ENCODE data around the gene TRIM29. TPM values are rescaled to one million over a fixed set of nuclear protein-coding genes. Genes with fewer than 3 reads are reported as not detected.

Gene TRIM29
- total and polyA plus RNA-seq, 10 of the 15 experiments (the other 5 are each of a cell fraction or from before 2014, with no cell fraction given): 0.08 to 0.67 (median 0.26) TPM; not detected in 5

DNA sequence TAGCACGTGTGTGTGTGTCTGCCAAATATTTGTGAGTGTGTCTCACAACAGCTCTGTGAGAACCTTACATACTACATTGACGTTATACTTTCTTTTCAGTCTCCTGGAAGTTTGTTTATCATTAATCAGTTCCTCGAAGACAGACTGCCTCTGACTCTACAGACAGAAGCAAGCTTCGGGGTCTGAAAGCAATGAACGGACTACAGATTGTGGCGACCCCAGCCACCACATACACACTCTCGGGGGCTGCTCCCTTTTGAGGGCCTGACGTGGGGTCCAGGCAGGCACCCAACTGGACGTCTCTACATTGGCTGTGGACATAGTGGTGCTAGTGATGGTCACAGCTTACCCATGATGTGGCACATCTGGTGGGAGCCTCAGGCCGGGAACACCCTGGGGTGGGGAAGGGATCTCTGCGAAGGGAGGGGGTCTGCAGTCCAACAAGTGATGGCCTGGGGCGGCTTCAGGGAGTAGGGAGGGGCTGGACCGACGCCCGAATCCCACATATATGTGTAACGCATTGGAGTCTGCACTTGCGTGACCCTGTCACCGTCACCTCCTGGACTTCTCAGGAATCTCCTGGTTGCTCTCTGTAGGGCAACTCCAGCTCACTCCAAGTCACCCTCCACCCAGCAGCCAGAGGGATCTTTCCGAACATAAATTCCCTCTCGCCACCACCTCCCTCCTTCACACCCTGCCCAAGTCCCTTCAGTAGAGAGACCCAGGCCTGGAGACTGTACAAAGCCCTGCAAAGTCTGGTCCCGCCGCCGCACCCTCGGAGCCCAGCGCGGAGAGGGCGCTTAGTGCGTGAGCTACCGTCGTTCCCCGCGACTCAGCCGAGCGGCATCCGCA is 30.4 kb upstream of the TRIM29 start:
- SMC1A ChIA-PET (ENCODE audit: uncharacterized antibody, unreplicated experiment): interaction anchor here (0.5 to 1.2 kb wide), 2 partner anchors 61 to 153 kb away, joined by 3 read pairs; no protein-coding TSS in a partner anchor
- no peaks in the 10 kb centered on the region for H3K79me2 ChIP-seq (ENCODE audit: control insufficient read depth, insufficient read depth, low read length)
- no peak for FAIRE-seq
- no peak overlapping the region for H3K4me3 ChIP-seq
- POLR2A ChIA-PET: no interaction called here
- ATAC-seq: no peak
- no peaks in the 10 kb centered on the region for H3K4me1 ChIP-seq (ENCODE audit: control insufficient read depth, insufficient read depth, low read length)
- in situ Hi-C loops (cut with MboI) (no loop called here), intact Hi-C loops (cut with micrococcal nuclease; ENCODE audit: unreplicated experiment) (no loop called here)
- no peak overlapping the region for H3K9ac ChIP-seq (ENCODE audit: control insufficient read depth, insufficient read depth, low read length)
- no peaks in the 10 kb centered on the region; the same call in 2 of the 3 replicates for H3K9me3 ChIP-seq (replicated peaks; ENCODE audit: control insufficient read depth, insufficient read depth, low read length)
- BruUV-seq (replicated peaks): no TSS peak
- no peak for DNase-seq (ENCODE audit: low read depth, low spot score)
- no peaks in the 10 kb centered on the region for H3K36me3 ChIP-seq (ENCODE audit: control insufficient read depth in 2 of 2, insufficient read depth in 2 of 2, low read length in 1 of 2)
- H3K4me2 ChIP-seq (ENCODE audit: control insufficient read depth, insufficient read depth): no peak overlapping the region
- no peak overlapping the region for H3K27ac ChIP-seq (ENCODE audit: control insufficient read depth, insufficient read depth)
- no peaks in the 10 kb centered on the region for H4K20me1 ChIP-seq (ENCODE audit: control insufficient read depth, insufficient read depth)
- RAD21 ChIA-PET (ENCODE audit: unreplicated experiment): no interaction called here
- 36% methylated on average over 27 of the region's 35 CpGs for WGBS (ENCODE audit: insufficient coverage, insufficient replicate concordance, low lambda C conversion rate, missing lambda C conversion rate)
- peaks cover under 1 to 5% of the 10 kb centered on the region in 2 experiments; a peak in 3 of 4 replicates for H3K27me3 ChIP-seq (replicated peaks in 1 of 2; ENCODE audit: control insufficient read depth in 2 of 2, insufficient read depth in 2 of 2, low read length in 1 of 2)
- CTCF ChIA-PET: interaction anchor here (0.6 to 2.3 kb wide), 3 partner anchors 10 to 60 kb away, joined by 3 to 5 read pairs (median 4); no protein-coding TSS in a partner anchor
- no peak overlapping the region for H2AFZ ChIP-seq (ENCODE audit: control insufficient read depth, low read depth, low read length)
- no peak for TF ChIP-seq ZNF274 (IDR thresholded peaks at IDR 0.05; ENCODE audit: insufficient read depth, insufficient read length)
- TF ChIP-seq POLR2A (IDR thresholded peaks at IDR 0.05; ENCODE audit: low read depth, low read length): no peak
- TF ChIP-seq, protein P1, sequence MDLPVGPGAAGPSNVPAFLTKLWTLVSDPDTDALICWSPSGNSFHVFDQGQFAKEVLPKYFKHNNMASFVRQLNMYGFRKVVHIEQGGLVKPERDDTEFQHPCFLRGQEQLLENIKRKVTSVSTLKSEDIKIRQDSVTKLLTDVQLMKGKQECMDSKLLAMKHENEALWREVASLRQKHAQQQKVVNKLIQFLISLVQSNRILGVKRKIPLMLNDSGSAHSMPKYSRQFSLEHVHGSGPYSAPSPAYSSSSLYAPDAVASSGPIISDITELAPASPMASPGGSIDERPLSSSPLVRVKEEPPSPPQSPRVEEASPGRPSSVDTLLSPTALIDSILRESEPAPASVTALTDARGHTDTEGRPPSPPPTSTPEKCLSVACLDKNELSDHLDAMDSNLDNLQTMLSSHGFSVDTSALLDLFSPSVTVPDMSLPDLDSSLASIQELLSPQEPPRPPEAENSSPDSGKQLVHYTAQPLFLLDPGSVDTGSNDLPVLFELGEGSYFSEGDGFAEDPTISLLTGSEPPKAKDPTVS (IDR thresholded peaks at IDR 0.05; ENCODE audit: low read depth, low read length): no peak
- no peak for TF ChIP-seq RAD51 (IDR thresholded peaks at IDR 0.05)
- no peak for TF ChIP-seq NR2C2 (IDR thresholded peaks at IDR 0.05; ENCODE audit: borderline replicate concordance, control insufficient read depth, insufficient read length, low read depth)
- TF ChIP-seq, protein P2, sequence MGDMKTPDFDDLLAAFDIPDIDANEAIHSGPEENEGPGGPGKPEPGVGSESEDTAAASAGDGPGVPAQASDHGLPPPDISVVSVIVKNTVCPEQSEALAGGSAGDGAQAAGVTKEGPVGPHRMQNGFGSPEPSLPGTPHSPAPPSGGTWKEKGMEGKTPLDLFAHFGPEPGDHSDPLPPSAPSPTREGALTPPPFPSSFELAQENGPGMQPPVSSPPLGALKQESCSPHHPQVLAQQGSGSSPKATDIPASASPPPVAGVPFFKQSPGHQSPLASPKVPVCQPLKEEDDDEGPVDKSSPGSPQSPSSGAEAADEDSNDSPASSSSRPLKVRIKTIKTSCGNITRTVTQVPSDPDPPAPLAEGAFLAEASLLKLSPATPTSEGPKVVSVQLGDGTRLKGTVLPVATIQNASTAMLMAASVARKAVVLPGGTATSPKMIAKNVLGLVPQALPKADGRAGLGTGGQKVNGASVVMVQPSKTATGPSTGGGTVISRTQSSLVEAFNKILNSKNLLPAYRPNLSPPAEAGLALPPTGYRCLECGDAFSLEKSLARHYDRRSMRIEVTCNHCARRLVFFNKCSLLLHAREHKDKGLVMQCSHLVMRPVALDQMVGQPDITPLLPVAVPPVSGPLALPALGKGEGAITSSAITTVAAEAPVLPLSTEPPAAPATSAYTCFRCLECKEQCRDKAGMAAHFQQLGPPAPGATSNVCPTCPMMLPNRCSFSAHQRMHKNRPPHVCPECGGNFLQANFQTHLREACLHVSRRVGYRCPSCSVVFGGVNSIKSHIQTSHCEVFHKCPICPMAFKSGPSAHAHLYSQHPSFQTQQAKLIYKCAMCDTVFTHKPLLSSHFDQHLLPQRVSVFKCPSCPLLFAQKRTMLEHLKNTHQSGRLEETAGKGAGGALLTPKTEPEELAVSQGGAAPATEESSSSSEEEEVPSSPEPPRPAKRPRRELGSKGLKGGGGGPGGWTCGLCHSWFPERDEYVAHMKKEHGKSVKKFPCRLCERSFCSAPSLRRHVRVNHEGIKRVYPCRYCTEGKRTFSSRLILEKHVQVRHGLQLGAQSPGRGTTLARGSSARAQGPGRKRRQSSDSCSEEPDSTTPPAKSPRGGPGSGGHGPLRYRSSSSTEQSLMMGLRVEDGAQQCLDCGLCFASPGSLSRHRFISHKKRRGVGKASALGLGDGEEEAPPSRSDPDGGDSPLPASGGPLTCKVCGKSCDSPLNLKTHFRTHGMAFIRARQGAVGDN (IDR thresholded peaks at IDR 0.05): no peak
- no peak for TF ChIP-seq STAT3 (IDR thresholded peaks at IDR 0.05; ENCODE audit: low read depth, low read length)
- no peak for TF ChIP-seq ETV6 (conservative IDR thresholded peaks at IDR 0.05 in 1 of 2, IDR thresholded peaks at IDR 0.05 in 1 of 2; ENCODE audit: borderline replicate concordance in 1 of 2, low read depth in 1 of 2)
- TF ChIP-seq SMC3 (IDR thresholded peaks at IDR 0.05; ENCODE audit: borderline replicate concordance, low read length): no peak
- TF ChIP-seq CBFB (IDR thresholded peaks at IDR 0.05; ENCODE audit: low read depth): no peak
- TF ChIP-seq EED (IDR thresholded peaks at IDR 0.05; ENCODE audit: low read depth): no peak
- no peak for TF ChIP-seq BMI1 (IDR thresholded peaks at IDR 0.05; ENCODE audit: borderline replicate concordance)
- no peak for TF ChIP-seq FOXK2 (IDR thresholded peaks at IDR 0.05)
- TF ChIP-seq, protein P3, sequence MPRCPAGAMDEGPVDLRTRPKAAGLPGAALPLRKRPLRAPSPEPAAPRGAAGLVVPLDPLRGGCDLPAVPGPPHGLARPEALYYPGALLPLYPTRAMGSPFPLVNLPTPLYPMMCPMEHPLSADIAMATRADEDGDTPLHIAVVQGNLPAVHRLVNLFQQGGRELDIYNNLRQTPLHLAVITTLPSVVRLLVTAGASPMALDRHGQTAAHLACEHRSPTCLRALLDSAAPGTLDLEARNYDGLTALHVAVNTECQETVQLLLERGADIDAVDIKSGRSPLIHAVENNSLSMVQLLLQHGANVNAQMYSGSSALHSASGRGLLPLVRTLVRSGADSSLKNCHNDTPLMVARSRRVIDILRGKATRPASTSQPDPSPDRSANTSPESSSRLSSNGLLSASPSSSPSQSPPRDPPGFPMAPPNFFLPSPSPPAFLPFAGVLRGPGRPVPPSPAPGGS (IDR thresholded peaks at IDR 0.05; ENCODE audit: borderline replicate concordance, insufficient read depth, low read depth, low read length, poor library complexity, severe bottlenecking): no peak
- TF ChIP-seq RB1 (IDR thresholded peaks at IDR 0.05; ENCODE audit: borderline replicate concordance): no peak
- TF ChIP-seq SMARCA5 (IDR thresholded peaks at IDR 0.05): no peak
- no peak for TF ChIP-seq RBBP5 (conservative IDR thresholded peaks at IDR 0.05)
